Measurements from ENCODE around the gene TMEM18. TPM values are rescaled to one million over a fixed set of nuclear protein-coding genes. Genes with fewer than 3 reads are reported as not detected.

Gene TMEM18
- total and polyA plus RNA-seq, 9 of the 15 experiments (the other 6 are each of a cell fraction or from before 2014, with no cell fraction given), result 12.8 to 55.9 (median 21.8) TPM

DNA sequence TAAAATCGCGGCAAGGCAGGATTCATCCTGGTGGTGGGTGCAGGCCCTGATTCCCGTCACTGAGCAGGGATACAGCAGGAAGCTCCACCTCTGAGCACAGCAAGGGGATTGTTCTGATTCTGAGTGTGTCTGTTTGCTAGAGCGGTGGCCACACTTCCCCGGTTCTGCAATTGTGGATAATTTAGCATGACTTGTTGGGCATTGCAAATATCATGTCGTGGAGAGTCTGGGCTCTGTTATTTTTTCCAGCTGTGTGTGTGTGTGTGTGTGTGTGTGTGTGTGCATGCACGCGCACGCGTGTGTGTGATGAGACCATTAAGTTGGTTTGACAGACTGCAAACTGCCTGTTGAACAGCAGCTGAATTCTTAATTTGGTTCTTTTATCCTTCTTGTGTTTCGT, 4.1 kb upstream of the TMEM18 start:
- ATAC-seq (no peak), DNase-seq (ENCODE audit: extremely low read depth in 1 of 4, low spot score in 3 of 4) (no peak), FAIRE-seq (no peak)
- peaks cover 0 to 7% of the 10 kb centered on the region in 2 experiments; a peak in 2 of 5 replicates for H3K4me1 ChIP-seq (replicated peaks in 1 of 2; ENCODE audit: control insufficient read depth in 2 of 2, insufficient read depth in 2 of 2, low read length in 2 of 2)
- in situ Hi-C loops (cut with MboI), result no loop called here
- H3K36me3 ChIP-seq (ENCODE audit: control insufficient read depth, insufficient read depth, low read length), result no peaks in the 10 kb centered on the region
- ChIA-PET POLR2A (no interaction called here), CTCF (ENCODE audit: low intra/inter-chr PET ratio) (no interaction called here)
- H3K79me2 ChIP-seq (ENCODE audit: control insufficient read depth, insufficient read depth, low read length), result peaks cover 10% of the 10 kb centered on the region; the same call in 2 of the 3 replicates
- no peaks in the 10 kb centered on the region for H3K27me3 ChIP-seq (ENCODE audit: control insufficient read depth in 2 of 2, insufficient read depth in 2 of 2, low read length in 2 of 2)
- H3K4me3 ChIP-seq, result no peak overlapping the region
- TF ChIP-seq POLR3G (IDR thresholded peaks at IDR 0.05; ENCODE audit: extremely low read depth, insufficient read length, insufficient replicate concordance), result no peak
- TF ChIP-seq NR2F6 (CRISPR knock-in tag; IDR thresholded peaks at IDR 0.05), result no peak
- TF ChIP-seq BRCA1 (IDR thresholded peaks at IDR 0.05), result no peak
- TF ChIP-seq BRCA1 (CRISPR knock-in tag; IDR thresholded peaks at IDR 0.05), result no peak
- TF ChIP-seq ZBED1 (IDR thresholded peaks at IDR 0.05), result no peak
- TF ChIP-seq ELF4 (CRISPR knock-in tag; IDR thresholded peaks at IDR 0.05), result no peak
- no peak for TF ChIP-seq SIRT6 (IDR thresholded peaks at IDR 0.05; ENCODE audit: low read depth, low read length)
- TF ChIP-seq SRSF1 (IDR thresholded peaks at IDR 0.05; ENCODE audit: low read depth, low read length), result no peak
- no peak for TF ChIP-seq NR4A1 (CRISPR knock-in tag; IDR thresholded peaks at IDR 0.05)
- no peak for TF ChIP-seq NR4A1 (tag; IDR thresholded peaks at IDR 0.05)
- TF ChIP-seq ZNF282 (CRISPR knock-in tag; IDR thresholded peaks at IDR 0.05), result no peak
- no peak for TF ChIP-seq NRF1 (conservative IDR thresholded peaks at IDR 0.05 in 1 of 2, IDR thresholded peaks at IDR 0.05 in 1 of 2)
- H2AFZ ChIP-seq (ENCODE audit: low read depth, low read length), result no peak overlapping the region
- H3K9me3 ChIP-seq (replicated peaks; ENCODE audit: control insufficient read depth, insufficient read depth, low read depth, low read length), result no peaks in the 10 kb centered on the region
- intact Hi-C loops (cut with micrococcal nuclease), result no loop called here
- WGBS (ENCODE audit: insufficient coverage, low coverage, missing lambda C conversion rate), result 52% methylated on average over 11 of the region's 11 CpGs
- peak overlapping the region in 1 of 2 experiments; percentile 68; a peak in 1 of 4 replicates for H3K9ac ChIP-seq (ENCODE audit: insufficient read depth in 1 of 2, low read depth in 2 of 2, low read length in 2 of 2)
- H3K9me1 ChIP-seq (ENCODE audit: control insufficient read depth, insufficient read depth, low read length), result no peaks in the 10 kb centered on the region
- BruUV-seq (replicated peaks), result no TSS peak
- H4K20me1 ChIP-seq (replicated peaks; ENCODE audit: control insufficient read depth, insufficient read depth, low read length), result peaks cover 3% of the 10 kb centered on the region; the same call in 1 of the 2 replicates
- H3K27ac ChIP-seq (ENCODE audit: extremely low read depth, low read depth, low read length), result no peak overlapping the region
- H3K4me2 ChIP-seq (ENCODE audit: insufficient read depth, low read length), result no peak overlapping the region

Measured in K562 (cell line).